Upper lobe of right lung (tissue), 1 donor: ENCODE measurements around the gene SLC1A7. TPM values are rescaled to one million over a fixed set of nuclear protein-coding genes. Genes with fewer than 3 reads are reported as not detected.

ENCODE experiments used
- ATAC-seq: fragments of 200-7000 bp; cut with Tn5 transposase; one replicate; pipeline ENCODE4 v1.9.1; 2020; ENCODE audit warnings: mild to moderate bottlenecking, moderate library complexity
- DNase-seq: peaks from one replicate; pipeline ENCODE4 v3.0.0-alpha.2; 2020
- H3K27ac ChIP-seq: fragments of 200-600 bp; one replicate; pipeline ENCODE4 v1.8.0; 2022
- H3K27me3 ChIP-seq: fragments of 200-600 bp; one replicate; pipeline ENCODE4 v1.8.0; 2022; ENCODE audit warnings: mild to moderate bottlenecking
- H3K36me3 ChIP-seq: fragments of 200-600 bp; one replicate; pipeline ENCODE4 v1.8.0; 2022
- H3K4me1 ChIP-seq: fragments of 200-600 bp; one replicate; pipeline ENCODE4 v1.8.0; 2022
- H3K4me3 ChIP-seq: fragments of 200-600 bp; one replicate; pipeline ENCODE4 v1.8.0; 2022; ENCODE audit warnings: mild to moderate bottlenecking
- H3K9me3 ChIP-seq: fragments of 200-600 bp; one replicate; pipeline ENCODE4 v1.8.0; 2022
- CTCF ChIP-seq: fragments of 200-600 bp; IDR thresholded peaks from one replicate; pipeline ENCODE4 v1.8.0; 2022; ENCODE audit warnings: antibody characterized with exemption
- intact Hi-C: fragments of 100-400 bp; cut with DNase I; formaldehyde crosslinking; loops from one replicate; pipeline ENCODE4 v1.11.0; 2022
- total RNA-seq: library from RNA; stranded (reverse); fragmentation: NEBNext Ultra II Directional; extraction: Animal tissue kit (Norgen Biotek cat#: 25700); gene quantifications from one replicate; pipeline ENCODE4 v1.2.1, GENCODE V29; 2021
- donor health status: DM: no; HTN: yes; CAD: no; lungs with severe emphysema.

Gene SLC1A7
- total RNA-seq, 1 donor from 2014 or later: 0.26 TPM

DNA sequence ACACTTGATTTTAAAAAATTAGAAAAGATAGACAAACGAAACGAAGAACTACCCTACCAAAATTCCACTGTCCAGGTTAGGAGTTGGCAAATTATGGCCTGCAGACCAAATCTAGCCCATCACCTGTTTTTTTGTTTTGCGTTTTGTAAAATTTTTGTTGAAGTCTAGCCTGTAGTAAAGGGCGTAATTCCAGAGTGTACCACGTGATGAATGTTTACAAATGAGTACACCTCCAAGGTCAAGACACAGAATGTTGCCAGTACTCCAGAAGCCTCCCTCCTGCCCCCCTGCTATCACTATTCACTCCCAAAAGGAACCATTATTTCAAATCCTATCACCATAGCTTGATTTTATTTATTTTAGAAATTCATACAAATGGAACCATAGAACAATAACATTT lies 97.5 kb downstream of the SLC1A7 start:
- no peak for TF ChIP-seq CTCF
- peaks cover 17% of the 10 kb centered on the region for H3K4me1 ChIP-seq

DNA sequence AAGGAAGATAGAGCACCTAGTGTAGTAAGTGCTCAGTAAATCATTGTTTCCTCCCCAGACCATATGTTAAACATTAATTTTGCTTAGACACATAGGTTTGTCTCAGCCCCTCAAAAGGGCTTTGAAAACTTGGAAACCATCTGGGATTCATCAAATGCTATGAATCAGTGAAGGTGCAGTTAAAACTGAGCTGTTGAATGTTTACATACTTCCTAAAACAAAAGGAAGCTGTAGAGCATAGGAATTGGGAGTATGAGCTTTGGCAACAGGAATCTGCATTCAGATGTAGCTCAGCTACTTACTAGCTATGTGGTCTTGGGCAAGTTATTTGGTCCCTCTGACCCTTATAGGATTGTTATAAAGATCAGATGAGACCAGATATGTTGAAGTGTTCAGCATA lies 99.2 kb downstream of the SLC1A7 start:
- Histone ChIP-seq H3K9me3 (no peaks in the 10 kb centered on the region), H3K27me3 (no peaks in the 10 kb centered on the region), H3K4me3 (no peak overlapping the region), H3K4me1 (peaks cover 7% of the 10 kb centered on the region), H3K36me3 (peaks cover 26% of the 10 kb centered on the region), H3K27ac (no peak overlapping the region)
- no peak for TF ChIP-seq CTCF
- intact Hi-C loops: no loop called here
- ATAC-seq (no peak), DNase-seq (no peak)

More for the DNA sequence above, 97.5 kb downstream of the SLC1A7 start:
- Histone ChIP-seq H3K27ac (no peak overlapping the region), H3K36me3 (peaks cover 29% of the 10 kb centered on the region), H3K9me3 (no peaks in the 10 kb centered on the region), H3K4me3 (no peak overlapping the region), H3K27me3 (no peaks in the 10 kb centered on the region)
- DNase-seq (no peak), ATAC-seq (no peak)
- intact Hi-C loops: no loop called here

GRCh38 chr1:53038566-53038965 lies 103.9 kb downstream of the SLC1A7 start:
- H3K4me1 ChIP-seq: no peaks in the 10 kb centered on the region
- no peak overlapping the region for H3K4me3 ChIP-seq
- H3K27me3 ChIP-seq: no peaks in the 10 kb centered on the region
- H3K36me3 ChIP-seq: peaks cover 24% of the 10 kb centered on the region
- no peaks in the 10 kb centered on the region for H3K9me3 ChIP-seq
- DNase-seq (no peak), ATAC-seq (no peak)
- intact Hi-C loops: no loop called here
- no peak for TF ChIP-seq CTCF
- no peak overlapping the region for H3K27ac ChIP-seq

Other genes starting within 250 kb of the SLC1A7 start
- gene ECHDC2, start 220.9 kb downstream of the SLC1A7 start, total RNA-seq: 123 TPM
- 140 TPM for gene SCP2, start 215.4 kb downstream of the SLC1A7 start, total RNA-seq
- 56.5 TPM for gene PODN, start 80.4 kb downstream of the SLC1A7 start, total RNA-seq
- gene CPT2, start 54.2 kb upstream of the SLC1A7 start, total RNA-seq: 24.1 TPM
- 58.0 TPM for gene CZIB, start 78.0 kb upstream of the SLC1A7 start, total RNA-seq
- 38.8 TPM for gene MAGOH, start 95.9 kb upstream of the SLC1A7 start, total RNA-seq
- gene LRP8, start 185.4 kb upstream of the SLC1A7 start, total RNA-seq: 11.6 TPM